ENCODE data around the gene PALD1.
A peak's percentile ranks its signal among the peaks of the same experiment; 100 is the strongest.

PALD1 gene

DNA sequence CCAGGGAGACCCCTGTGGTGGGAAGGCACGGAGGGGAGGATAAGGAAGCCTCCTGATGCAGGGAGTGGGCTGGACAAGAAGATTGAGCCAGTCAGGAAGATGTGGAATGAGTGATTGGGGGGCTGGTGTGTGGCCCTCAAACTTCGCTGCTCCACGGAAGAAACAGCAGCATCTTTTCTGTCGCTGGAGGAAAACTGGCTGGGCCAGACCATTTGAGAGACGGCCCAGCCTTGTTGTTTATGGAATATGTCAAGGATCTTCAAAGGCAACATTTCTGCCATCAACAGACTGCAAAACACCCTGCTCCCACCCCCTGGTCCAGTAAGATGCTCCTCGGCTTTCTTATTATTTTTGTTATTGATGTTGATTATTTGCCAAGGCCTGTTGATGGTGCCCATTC lies 29.4 kb downstream of the PALD1 start:
- H3K4me2 ChIP-seq (ENCODE audit: low read depth, low read length, poor library complexity, severe bottlenecking) = peak overlapping the region; percentile 20
- H3K36me3 ChIP-seq (ENCODE audit: low read length) = no peaks in the 10 kb centered on the region

GRCh38 chr10:70508912-70509756 lies 30.6 kb downstream of the PALD1 start:
- Histone ChIP-seq H3K79me2 (ENCODE audit: insufficient read depth, low read length) (peaks cover 92% of the 10 kb centered on the region), H3K4me2 (ENCODE audit: low read depth, low read length, poor library complexity, severe bottlenecking) (no peak overlapping the region), H4K20me1 (ENCODE audit: low read depth, low read length) (peaks cover 9% of the 10 kb centered on the region; the same call in 1 of the 2 replicates), H3K36me3 (ENCODE audit: low read length) (no peaks in the 10 kb centered on the region), H3K27ac (ENCODE audit: low read depth, low read length) (peak overlapping the region; percentile 62), H2AFZ (ENCODE audit: low read depth, low read length, severe bottlenecking) (no peak overlapping the region), H3K9me2 (replicated peaks; ENCODE audit: insufficient read depth, low read length) (no peaks in the 10 kb centered on the region), H3K4me3 (ENCODE audit: insufficient read depth, low read length, poor library complexity, severe bottlenecking) (no peak overlapping the region), H3K9me3 (ENCODE audit: insufficient read depth, low read length) (no peaks in the 10 kb centered on the region), H3F3A (ENCODE audit: insufficient read depth) (peaks cover 15% of the 10 kb centered on the region; the same call in 1 of the 2 replicates), H3K27me3 (ENCODE audit: low read length) (no peaks in the 10 kb centered on the region), H3K9ac (ENCODE audit: low read length) (peak overlapping the region; percentile 9; the same call in 1 of the 2 replicates)
- TF ChIP-seq, protein P1, sequence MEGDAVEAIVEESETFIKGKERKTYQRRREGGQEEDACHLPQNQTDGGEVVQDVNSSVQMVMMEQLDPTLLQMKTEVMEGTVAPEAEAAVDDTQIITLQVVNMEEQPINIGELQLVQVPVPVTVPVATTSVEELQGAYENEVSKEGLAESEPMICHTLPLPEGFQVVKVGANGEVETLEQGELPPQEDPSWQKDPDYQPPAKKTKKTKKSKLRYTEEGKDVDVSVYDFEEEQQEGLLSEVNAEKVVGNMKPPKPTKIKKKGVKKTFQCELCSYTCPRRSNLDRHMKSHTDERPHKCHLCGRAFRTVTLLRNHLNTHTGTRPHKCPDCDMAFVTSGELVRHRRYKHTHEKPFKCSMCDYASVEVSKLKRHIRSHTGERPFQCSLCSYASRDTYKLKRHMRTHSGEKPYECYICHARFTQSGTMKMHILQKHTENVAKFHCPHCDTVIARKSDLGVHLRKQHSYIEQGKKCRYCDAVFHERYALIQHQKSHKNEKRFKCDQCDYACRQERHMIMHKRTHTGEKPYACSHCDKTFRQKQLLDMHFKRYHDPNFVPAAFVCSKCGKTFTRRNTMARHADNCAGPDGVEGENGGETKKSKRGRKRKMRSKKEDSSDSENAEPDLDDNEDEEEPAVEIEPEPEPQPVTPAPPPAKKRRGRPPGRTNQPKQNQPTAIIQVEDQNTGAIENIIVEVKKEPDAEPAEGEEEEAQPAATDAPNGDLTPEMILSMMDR (IDR thresholded peaks at IDR 0.05; ENCODE audit: insufficient read depth, low read length, poor library complexity, severe bottlenecking) = no peak
- no peak for TF ChIP-seq EZH2phosphoT487 (conservative IDR thresholded peaks at IDR 0.05; ENCODE audit: low read length)

More for the DNA sequence above, 29.4 kb downstream of the PALD1 start:
- Histone ChIP-seq H4K20me1 (ENCODE audit: low read depth, low read length) (peaks cover 6% of the 10 kb centered on the region; the same call in 1 of the 2 replicates), H3K4me3 (ENCODE audit: insufficient read depth, low read length, poor library complexity, severe bottlenecking) (no peak overlapping the region), H3F3A (ENCODE audit: insufficient read depth) (0 out of 2 replicates have a peak, but pooled peaks cover 7% of the 10 kb centered on the region), H3K9me3 (ENCODE audit: insufficient read depth, low read length) (no peaks in the 10 kb centered on the region), H3K79me2 (ENCODE audit: insufficient read depth, low read length) (peaks cover 94% of the 10 kb centered on the region), H3K27me3 (ENCODE audit: low read length) (no peaks in the 10 kb centered on the region), H2AFZ (ENCODE audit: low read depth, low read length, severe bottlenecking) (no peak overlapping the region), H3K9ac (ENCODE audit: low read length) (no peak overlapping the region), H3K9me2 (replicated peaks; ENCODE audit: insufficient read depth, low read length) (no peaks in the 10 kb centered on the region), H3K27ac (ENCODE audit: low read depth, low read length) (peak overlapping the region; percentile 62; the same call in 1 of the 2 replicates)
- TF ChIP-seq, protein P1 (IDR thresholded peaks at IDR 0.05; ENCODE audit: insufficient read depth, low read length, poor library complexity, severe bottlenecking) = no peak
- TF ChIP-seq EZH2phosphoT487 (conservative IDR thresholded peaks at IDR 0.05; ENCODE audit: low read length) = no peak

GRCh38 chr10:70509757-70510147 lies 31.2 kb downstream of the PALD1 start:
- Histone ChIP-seq H3K9me3 (ENCODE audit: insufficient read depth, low read length) (no peaks in the 10 kb centered on the region), H3F3A (ENCODE audit: insufficient read depth) (peaks cover 17% of the 10 kb centered on the region; the same call in 1 of the 2 replicates), H3K36me3 (ENCODE audit: low read length) (no peaks in the 10 kb centered on the region), H2AFZ (ENCODE audit: low read depth, low read length, severe bottlenecking) (no peak overlapping the region), H3K9me2 (replicated peaks; ENCODE audit: insufficient read depth, low read length) (no peaks in the 10 kb centered on the region), H3K27ac (ENCODE audit: low read depth, low read length) (peak overlapping the region; percentile 62), H3K79me2 (ENCODE audit: insufficient read depth, low read length) (peaks cover 92% of the 10 kb centered on the region), H3K9ac (ENCODE audit: low read length) (no peak overlapping the region), H4K20me1 (ENCODE audit: low read depth, low read length) (peaks cover 5% of the 10 kb centered on the region; the same call in 1 of the 2 replicates), H3K4me2 (ENCODE audit: low read depth, low read length, poor library complexity, severe bottlenecking) (no peak overlapping the region), H3K4me3 (ENCODE audit: insufficient read depth, low read length, poor library complexity, severe bottlenecking) (no peak overlapping the region), H3K27me3 (ENCODE audit: low read length) (no peaks in the 10 kb centered on the region)
- TF ChIP-seq, protein P1 (IDR thresholded peaks at IDR 0.05; ENCODE audit: insufficient read depth, low read length, poor library complexity, severe bottlenecking) = no peak
- no peak for TF ChIP-seq EZH2phosphoT487 (conservative IDR thresholded peaks at IDR 0.05; ENCODE audit: low read length)

All from SU-DHL-6 (cell line).